Activated CD4-positive, alpha-beta T cell treated with anti-CD3 and anti-CD28 coated beads for 4 hours (primary cell): ENCODE measurements around the gene EP300.
"Not testable (repeated sequence)": the region's sequence is repeated elsewhere in the genome, so short reads cannot be mapped to it uniquely, and the experiment has no call there.

Experiments used
- DNase-seq, 2 donors: peaks; one replicate each; pipeline ENCODE4 v3.0.0-alpha.2; 2020

EP300 gene

GRCh38 chr22:41085842-41086241 lies 6.5 kb upstream of the EP300 start:
- no peak for DNase-seq

- DNase-seq = peak; percentile 99 to 100
These were observed 1.0 kb upstream of the EP300 start for GRCh38 chr22:41091132-41092022.

GRCh38 chr22:41092847-41093411 lies 537 bp downstream of the EP300 start:
- DNase-seq = peak in 1 of 2 donors; percentile 14

- no peak for DNase-seq
These were observed 1.7 kb downstream of the EP300 start for GRCh38 chr22:41094041-41094593.

GRCh38 chr22:41096391-41096790 lies 4.0 kb downstream of the EP300 start:
- no peak for DNase-seq

DNA sequence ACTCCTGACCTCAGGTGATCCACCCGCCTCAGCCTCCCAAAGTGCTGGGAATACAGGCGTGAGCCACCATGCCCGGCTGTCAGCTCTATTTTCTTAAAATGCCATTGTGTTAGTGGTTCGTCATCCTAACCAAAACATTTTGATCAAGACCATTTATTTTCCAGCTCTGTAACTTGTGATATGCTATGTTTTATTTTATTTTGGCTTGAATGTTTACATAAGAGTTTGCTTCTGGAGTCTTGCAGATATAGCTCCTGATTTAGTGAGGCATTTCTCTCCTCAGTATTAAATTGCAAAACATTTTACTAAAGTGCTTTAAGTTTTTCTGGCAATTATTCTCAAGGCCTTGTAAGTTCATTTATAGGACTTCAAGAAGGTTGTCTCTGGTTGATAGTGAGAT lies 4.4 kb downstream of the EP300 start:
- no peak for DNase-seq

DNA sequence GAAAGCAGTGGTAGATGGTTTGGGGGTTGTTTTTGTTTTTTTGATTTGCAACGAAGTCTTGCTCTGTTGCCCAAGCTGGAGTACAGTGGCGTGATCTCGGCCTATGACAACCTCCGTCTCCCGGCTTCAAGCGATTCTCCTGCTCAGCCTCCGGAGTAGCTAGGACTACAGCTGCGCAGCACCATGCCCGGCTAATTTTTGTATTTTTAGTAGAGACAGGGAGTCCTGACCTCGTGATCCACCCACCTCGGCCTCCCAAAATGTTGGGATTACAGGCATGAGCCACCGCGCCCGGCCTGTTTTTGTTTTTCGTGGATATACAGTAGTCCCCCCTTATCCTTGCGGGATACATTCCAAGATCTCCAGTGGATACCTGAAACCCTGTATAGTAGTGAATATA lies 6.6 kb downstream of the EP300 start:
- DNase-seq = no peak

GRCh38 chr22:41106122-41106968 lies 14.0 kb downstream of the EP300 start:
- DNase-seq = no peak

DNA sequence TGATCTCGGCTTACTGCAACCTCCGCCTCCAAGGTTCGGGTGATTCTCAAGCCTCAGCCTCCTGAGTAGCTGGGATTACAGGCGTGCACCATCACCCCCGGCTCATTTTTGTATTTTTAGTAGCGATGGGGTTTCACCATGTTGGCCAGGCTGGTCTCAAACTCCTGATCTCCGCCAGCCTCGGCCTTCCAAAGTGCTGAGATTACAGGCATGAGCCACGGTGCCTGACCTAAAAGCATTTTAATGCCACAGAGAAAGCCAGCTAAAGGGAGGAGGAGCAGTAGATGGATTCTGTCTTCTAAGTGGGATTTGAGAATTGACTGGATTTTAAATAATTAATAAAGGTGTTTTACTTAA lies 14.6 kb downstream of the EP300 start:
- not testable (repeated sequence) for DNase-seq

DNA sequence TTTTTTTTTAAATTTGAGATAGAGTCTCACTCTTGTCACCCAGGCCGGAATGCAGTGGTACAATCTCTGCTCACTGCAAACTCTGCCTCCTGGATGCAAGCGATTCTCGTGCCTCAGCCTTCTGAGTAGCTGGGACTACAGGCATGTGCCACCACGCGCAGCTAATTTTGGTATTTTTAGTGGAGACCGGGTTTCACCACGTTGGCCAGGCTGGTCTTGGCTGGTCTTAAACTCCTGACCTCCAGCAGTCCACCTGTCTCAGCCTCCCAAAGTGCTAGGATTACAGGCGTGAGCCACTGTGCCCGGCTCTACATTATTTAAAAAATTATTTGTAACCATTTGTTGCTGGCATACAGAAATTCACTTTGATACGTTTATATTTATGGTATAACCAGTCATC lies 18.6 kb downstream of the EP300 start:
- no peak for DNase-seq

DNA sequence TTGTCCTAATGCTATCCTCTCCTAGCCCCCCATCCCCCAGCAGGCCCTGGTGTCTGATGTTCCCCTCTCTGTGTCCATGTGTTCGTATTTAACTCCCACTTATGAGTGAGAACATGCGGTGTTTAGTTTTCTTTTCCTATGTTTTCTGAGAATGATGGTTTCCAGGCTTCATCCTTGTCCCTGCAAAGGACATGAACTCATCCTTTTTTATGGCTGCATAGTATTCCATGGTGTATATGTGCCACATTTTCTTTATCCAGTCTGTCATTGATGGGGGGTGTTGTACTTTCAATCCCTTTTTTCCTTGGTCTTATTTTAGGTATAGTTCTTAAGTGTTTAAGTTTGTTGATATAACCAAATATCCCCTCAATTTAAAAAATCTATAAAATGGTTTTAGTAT lies 23.9 kb downstream of the EP300 start:
- DNase-seq = no peak

DNA sequence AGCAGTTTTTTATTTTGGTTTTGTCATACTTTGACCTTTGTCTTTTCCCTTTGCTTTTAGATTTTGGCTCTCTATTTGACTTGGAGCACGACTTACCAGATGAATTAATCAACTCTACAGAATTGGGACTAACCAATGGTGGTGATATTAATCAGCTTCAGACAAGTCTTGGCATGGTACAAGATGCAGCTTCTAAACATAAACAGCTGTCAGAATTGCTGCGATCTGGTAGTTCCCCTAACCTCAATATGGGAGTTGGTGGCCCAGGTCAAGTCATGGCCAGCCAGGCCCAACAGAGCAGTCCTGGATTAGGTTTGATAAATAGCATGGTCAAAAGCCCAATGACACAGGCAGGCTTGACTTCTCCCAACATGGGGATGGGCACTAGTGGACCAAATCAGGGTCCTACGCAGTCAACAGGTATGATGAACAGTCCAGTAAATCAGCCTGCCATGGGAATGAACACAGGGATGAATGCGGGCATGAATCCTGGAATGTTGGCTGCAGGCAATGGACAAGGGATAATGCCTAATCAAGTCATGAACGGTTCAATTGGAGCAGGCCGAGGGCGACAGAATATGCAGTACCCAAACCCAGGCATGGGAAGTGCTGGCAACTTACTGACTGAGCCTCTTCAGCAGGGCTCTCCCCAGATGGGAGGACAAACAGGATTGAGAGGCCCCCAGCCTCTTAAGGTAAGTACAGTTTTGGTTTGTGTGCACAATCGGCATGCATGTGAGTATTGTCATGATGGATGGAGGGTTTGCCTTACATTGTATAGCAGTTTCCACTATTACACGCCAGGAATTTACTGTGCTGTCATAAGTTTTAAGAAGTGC lies 25.0 kb downstream of the EP300 start:
- no peak for DNase-seq

DNA sequence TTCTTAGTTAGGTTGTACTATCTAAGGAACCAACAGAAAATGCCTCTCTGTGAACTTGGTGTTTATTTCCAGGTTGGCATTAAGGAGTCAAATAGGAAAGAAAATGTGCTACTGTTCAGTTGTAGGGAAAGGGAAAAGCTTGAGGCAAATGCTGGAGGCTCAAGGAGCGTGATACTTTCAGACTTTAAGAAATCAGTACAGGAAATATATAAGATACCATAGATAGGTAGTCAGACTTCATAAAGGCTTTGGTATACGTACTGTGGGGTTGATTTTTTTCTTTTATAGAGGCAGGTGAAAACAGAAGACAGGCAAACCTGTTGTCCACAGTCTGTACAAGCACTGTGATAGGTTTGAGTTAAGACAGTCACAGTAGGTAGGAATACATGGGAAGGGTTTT lies 30.8 kb downstream of the EP300 start:
- no peak for DNase-seq

- DNase-seq = no peak
These were observed 31.7 kb downstream of the EP300 start for GRCh38 chr22:41124086-41124485.

DNA sequence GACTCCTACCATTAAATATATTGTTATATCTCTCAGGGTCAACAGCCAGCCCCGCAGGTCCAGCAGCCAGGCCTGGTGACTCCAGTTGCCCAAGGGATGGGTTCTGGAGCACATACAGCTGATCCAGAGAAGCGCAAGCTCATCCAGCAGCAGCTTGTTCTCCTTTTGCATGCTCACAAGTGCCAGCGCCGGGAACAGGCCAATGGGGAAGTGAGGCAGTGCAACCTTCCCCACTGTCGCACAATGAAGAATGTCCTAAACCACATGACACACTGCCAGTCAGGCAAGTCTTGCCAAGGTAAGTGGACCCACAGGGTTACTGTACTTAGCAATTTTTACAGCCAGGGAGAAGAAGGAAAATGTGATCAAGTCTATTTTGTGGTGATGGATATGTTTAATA lies 35.1 kb downstream of the EP300 start:
- DNase-seq = no peak

DNA sequence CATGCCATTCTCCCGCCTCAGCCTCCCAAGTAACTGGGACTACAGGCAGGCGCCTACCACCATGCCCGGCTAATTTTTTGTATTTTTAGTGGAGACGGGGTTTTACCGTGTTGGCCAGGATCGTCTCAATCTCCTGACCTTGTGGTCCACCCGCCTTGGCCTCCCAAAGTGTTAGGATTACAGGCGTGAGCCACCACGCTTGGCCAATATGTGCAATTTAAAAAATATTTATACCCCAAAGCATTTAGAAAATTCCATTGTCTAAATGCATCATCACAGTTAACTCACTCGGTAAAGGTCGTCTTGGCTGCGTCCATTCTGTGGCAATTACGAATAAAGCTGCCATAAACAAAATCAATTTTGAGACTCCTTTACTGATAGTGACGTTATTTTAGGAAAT lies 36.2 kb downstream of the EP300 start:
- no peak for DNase-seq

- DNase-seq = no peak
These were observed 40.2 kb downstream of the EP300 start for GRCh38 chr22:41132550-41132949.

DNA sequence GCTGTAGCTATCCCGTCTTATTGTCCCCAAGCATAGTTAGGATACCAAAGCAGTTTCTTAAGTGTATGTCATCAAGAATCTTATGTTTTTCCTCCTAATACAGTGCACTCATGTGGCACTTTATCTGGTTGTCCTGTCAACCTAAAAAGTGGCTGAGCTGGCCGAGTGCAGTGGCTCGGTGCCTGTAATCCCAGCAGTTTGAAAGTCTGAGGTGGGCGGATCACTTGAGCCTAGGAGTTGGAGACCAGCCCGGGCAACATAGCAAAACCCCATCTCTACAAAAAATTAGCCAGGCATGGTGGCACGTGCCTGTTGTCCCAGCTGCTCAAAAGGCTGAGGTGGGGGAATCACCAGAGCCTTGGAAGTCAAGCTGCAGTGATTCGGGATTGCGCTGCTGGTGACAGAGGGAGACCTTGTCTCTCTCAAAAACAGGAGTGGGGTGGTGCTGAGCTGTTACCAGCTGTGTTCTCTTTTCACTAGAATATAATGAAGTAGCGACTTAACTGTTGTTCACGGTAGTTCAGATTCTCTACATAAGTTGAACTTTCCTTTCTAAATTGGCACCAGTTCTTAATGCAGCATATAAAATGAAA lies 48.1 kb downstream of the EP300 start:
- DNase-seq = no peak

DNA sequence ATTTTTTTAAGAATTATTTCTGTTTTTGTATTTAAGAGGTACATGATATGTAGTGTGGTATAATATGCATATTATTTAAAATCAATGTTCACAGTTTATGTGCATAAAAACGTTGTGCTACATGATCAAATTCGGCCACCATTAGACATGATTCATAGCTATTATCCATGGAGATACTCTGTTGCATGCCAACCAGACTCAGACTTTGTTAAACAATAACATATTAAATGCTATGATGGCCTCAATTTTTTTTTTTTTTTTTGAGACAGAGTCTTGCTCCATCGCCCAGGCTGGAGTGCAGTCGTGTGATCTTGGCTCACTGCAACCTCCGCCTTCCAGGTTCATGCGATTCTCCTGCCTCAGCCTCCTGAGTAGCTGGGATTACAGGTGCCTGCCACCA lies 53.5 kb downstream of the EP300 start:
- DNase-seq = not testable (repeated sequence)

- DNase-seq = no peak
These were observed 54.2 kb downstream of the EP300 start for GRCh38 chr22:41146573-41146972.

GRCh38 chr22:41147722-41148121 lies 55.3 kb downstream of the EP300 start:
- DNase-seq = no peak

DNA sequence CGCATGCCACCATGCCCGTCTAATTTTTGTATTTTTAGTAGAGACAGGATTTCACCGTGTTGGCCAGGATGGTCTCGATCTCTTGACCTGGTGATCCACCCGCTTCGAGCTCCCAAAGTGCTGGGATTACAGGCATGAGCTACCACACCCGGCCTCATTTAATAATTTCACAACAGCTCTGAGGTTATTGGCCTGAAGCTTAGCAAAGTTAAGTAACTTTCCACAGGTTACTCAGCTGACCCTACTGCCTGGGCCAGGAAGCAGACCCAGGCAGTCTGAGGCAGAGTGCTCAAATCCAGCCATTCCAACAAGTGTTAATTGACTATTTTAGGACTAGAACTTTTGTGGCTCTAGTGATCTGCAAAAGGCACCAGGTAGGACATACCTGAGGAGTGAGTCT lies 60.5 kb downstream of the EP300 start:
- no peak for DNase-seq
